GM13976 (cell line): ENCODE results near the gene EPHB2.

Experiments used
- DNase-seq: peaks from one replicate; pipeline ENCODE4 v3.0.0; 2012; ENCODE audit warnings: low spot score
- in situ Hi-C: fragments of 300-500 bp; cut with MboI; formaldehyde crosslinking; loops from one replicate; pipeline ENCODE4 v1.12.0; 2022; ENCODE audit warnings: low sequenced_read_pairs, mixed read lengths, inconsistent platforms; ENCODE audit not compliant: unreplicated experiment
- TF ChIP-seq, protein P1 (sequence below): IDR thresholded peaks from 2 replicates; pipeline ENCODE4 v1.5.1; 2012; ENCODE audit warnings: borderline replicate concordance, mild to moderate bottlenecking; ENCODE audit not compliant: insufficient read depth; ENCODE audit errors: extremely low read depth, missing control alignments, control extremely low read depth

The EPHB2 gene

DNA sequence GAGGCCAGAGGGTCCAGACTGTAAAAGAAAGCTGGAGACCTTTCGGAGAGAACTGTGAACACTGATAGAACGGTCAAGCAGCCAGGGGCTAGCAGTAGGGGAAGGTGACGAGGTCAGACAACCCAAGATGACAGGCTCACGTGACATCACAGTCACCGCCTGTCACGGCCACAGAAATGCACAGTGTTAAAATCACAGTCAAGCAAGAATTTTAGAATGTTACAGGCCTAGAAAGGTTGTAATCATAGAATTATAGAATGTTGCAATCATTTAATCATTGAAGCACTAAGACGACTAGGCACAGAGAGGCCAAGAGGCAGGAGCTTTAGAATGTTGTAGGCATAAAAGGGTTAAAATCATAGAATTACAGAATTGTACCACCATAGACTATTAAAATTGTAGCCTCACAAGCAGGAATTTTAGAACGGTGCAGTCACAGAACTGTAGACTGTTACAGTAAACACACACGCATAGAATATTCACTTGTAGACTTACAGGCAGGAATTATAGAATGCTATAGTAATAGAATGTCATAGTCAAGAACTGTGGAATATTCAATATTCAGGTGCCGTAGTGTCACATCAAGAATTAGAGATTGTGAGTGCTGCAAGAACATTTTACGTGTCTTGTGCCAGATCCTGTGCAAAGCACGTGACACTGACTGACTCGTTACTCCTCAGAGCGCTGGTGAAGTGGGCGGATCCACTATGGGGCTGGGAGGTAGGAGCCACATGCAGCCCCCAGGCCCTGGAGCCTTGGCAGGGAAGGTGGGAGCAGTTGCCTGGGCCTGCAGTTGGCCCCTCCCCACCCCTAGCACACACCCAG is 118.1 kb downstream of the EPHB2 start:
- in situ Hi-C loops: no loop called here
- no peak for DNase-seq
- TF ChIP-seq, protein P1, sequence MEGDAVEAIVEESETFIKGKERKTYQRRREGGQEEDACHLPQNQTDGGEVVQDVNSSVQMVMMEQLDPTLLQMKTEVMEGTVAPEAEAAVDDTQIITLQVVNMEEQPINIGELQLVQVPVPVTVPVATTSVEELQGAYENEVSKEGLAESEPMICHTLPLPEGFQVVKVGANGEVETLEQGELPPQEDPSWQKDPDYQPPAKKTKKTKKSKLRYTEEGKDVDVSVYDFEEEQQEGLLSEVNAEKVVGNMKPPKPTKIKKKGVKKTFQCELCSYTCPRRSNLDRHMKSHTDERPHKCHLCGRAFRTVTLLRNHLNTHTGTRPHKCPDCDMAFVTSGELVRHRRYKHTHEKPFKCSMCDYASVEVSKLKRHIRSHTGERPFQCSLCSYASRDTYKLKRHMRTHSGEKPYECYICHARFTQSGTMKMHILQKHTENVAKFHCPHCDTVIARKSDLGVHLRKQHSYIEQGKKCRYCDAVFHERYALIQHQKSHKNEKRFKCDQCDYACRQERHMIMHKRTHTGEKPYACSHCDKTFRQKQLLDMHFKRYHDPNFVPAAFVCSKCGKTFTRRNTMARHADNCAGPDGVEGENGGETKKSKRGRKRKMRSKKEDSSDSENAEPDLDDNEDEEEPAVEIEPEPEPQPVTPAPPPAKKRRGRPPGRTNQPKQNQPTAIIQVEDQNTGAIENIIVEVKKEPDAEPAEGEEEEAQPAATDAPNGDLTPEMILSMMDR: no peak

DNA sequence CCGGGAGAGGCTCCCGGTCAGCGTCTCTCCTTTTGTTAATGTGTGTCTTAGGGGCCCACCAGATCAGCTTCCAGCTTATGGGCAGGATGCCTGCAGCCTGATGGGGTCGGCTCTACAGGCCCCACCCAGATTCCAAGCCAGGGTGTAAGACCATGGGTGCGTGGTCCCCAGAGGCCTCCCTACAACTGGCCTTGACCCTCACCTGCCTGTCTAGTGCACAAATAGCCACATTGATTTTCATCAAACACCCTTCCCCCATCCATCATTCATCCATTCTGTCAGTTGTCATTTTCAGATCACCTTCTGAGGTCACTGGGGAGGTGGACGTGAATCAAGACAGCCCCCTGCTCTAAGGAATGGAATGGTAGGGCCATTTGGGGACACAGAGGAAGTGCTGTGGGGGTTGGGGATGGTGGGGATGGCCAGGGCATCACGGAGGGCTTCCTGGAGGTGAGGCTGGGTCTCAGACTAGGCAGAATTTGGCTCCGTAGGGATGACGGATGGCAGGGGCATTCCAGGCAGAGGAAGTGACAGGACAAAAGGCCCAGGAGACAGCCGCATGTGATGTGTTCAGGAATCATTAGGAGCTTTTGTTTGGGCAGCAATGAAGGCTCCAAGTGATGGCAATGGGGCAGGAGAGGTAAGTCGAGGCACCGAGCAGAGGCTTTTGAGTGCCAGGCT is 118.8 kb downstream of the EPHB2 start:
- TF ChIP-seq, protein P1: no peak
- in situ Hi-C loops: no loop called here

DNA sequence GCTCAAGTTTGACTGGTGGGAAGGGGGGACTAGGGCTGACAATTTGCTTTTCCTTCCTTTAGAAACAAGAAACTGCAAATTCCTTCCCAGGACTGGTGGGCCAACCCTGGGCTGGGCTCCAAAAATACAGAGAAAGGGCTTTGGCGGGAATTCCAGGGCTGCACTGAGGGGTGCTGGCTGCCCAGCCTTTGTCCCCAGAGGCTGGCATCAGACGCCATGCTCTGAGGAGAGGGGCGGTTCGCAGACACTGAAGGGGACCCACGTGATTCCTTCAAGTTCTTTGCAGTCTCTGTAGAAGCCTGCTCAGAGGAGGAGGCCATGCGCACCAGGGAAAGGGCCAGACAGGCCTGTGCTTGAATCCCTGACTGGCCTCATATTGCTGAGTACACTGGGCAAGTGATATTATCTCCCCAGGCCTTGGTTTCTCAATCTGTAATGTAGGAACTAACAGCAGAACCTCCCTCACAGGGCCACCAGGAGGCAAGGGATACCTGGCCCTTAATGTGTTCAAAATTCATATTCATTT is 119.5 kb downstream of the EPHB2 start:
- DNase-seq: no peak
- TF ChIP-seq, protein P1: no peak
- in situ Hi-C loops: no loop called here

More for the DNA sequence above, 118.8 kb downstream of the EPHB2 start:
- no peak for DNase-seq

DNA sequence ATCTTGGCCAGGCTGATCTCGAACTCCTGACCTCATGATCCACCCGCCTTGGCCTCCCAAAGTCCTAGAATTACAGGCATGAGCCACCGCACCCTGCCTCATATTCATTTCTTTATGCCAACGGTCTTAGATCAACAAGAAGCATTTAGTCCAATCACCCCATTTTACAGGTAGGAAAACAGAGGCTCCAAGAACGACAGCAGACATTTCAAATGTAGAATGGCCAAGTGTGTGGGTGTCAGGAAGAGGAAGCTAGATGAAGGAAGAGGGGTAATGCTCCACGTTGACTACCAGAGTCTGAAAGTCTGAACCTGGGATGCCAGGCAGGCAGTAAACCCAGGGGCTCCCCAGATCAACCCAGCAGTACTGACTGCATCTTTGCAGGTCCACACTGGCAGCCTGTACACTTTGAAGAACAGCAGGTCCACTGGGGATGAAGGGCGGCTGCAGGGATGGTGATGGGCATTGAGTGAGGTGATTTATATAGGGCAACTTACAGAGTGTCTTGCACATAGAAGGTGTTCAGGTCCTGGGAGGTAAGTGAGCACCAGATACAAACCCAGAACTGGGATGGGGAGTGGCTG is 120.2 kb downstream of the EPHB2 start:
- TF ChIP-seq, protein P1: no peak
- no peak for DNase-seq
- in situ Hi-C loops: no loop called here

DNA sequence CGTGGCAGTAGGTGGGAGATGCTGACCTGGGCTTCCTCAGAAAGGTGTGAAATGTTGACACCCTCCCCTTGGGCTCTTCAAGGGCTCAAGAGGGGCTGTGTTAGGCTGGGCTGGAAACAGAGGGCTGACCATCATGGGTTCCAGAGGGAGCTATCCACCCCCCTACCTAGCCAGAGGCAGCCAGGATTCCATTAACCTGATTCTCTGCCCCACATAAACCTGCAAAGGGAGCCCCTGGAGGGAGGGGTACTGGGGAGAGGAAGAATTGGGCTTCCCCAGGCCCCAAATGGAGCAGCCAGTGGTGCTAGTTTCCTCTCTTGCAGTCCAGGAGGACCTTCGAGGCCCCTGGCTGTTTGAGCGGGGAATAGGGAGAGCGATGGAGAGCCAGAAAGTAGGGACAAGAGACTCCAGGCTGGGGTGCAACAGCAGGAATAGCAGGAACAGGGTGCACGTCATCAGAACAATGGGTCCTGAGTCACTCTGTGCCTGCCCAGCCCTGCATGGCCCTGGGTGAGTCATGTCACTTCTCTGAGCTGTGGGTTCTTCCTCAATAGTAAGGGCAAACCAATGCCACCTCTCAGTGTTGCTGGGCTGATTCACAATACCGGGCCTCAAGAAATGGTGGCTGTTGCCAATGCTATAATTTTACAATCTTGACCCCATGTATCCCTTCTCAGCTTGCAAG is 121.2 kb downstream of the EPHB2 start:
- DNase-seq: no peak
- in situ Hi-C loops: no loop called here
- TF ChIP-seq, protein P1: no peak

DNA sequence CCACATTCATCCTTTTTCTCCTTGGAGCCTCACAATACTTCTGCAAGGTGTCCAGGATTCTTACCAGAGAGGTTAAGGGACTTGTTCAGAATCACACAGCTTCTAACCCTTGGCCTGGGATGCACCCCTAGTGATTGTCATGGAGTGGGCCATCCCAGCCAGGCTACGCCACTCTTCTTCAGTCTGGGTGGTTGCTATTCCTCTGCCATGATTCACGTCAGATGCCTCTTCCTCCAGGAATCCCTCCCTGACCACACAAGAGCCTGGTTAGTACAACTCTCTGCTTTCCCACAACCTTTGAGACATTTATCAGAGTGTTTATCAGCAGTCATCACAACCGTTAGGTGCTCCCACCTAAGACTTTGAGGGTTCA is 121.8 kb downstream of the EPHB2 start:
- in situ Hi-C loops: no loop called here
- no peak for DNase-seq
- TF ChIP-seq, protein P1: no peak
